MM.1S (cell line): ENCODE results near the gene INPP4B.

ENCODE experiments used
- DNase-seq: peaks from one replicate; pipeline ENCODE4 v3.0.0-alpha.2; 2015
- H2AFZ ChIP-seq: fragments of 300-600 bp; sonication (generic); 2 replicates; pipeline ENCODE4 v1.6.0; 2016; ENCODE audit warnings: antibody characterized with exemption, low read length
- H3F3A ChIP-seq: fragments of 300-600 bp; sonication (generic); 2 replicates; pipeline ENCODE4 v1.6.1; 2016; ENCODE audit warnings: mild to moderate bottlenecking, antibody characterized with exemption, low read length, moderate library complexity, mixed read lengths; ENCODE audit not compliant: insufficient read depth
- H3K27ac ChIP-seq: fragments of 300-600 bp; sonication (generic); 2 replicates; pipeline ENCODE4 v1.5.1; 2016; ENCODE audit warnings: mild to moderate bottlenecking, low read length
- H3K27me3 ChIP-seq: fragments of 300-600 bp; sonication (generic); replicated peaks from 2 replicates; pipeline ENCODE4 v1.6.0; 2016; ENCODE audit warnings: low read length; ENCODE audit not compliant: insufficient read depth
- H3K36me3 ChIP-seq: fragments of 300-600 bp; sonication (generic); replicated peaks from 2 replicates; pipeline ENCODE4 v1.6.1; 2016; ENCODE audit warnings: mild to moderate bottlenecking, low read length, mixed read lengths; ENCODE audit not compliant: insufficient read depth
- H3K4me1 ChIP-seq: fragments of 300-600 bp; sonication (generic); 2 replicates; pipeline ENCODE4 v1.6.1; 2016; ENCODE audit warnings: low read length, mixed read lengths
- H3K4me2 ChIP-seq: fragments of 300-600 bp; sonication (generic); 2 replicates; pipeline ENCODE4 v1.6.0; 2016; ENCODE audit warnings: low read depth, low read length
- H3K4me3 ChIP-seq: fragments of 300-600 bp; sonication (generic); 2 replicates; pipeline ENCODE4 v1.5.1; 2016; ENCODE audit warnings: low read length, mixed read lengths
- H3K79me2 ChIP-seq: fragments of 300-600 bp; sonication (generic); 2 replicates; pipeline ENCODE4 v1.6.1; 2016; ENCODE audit warnings: mixed run types, low read length, mixed read lengths
- H3K9ac ChIP-seq: fragments of 300-600 bp; sonication (generic); 2 replicates; pipeline ENCODE4 v1.6.1; 2016; ENCODE audit warnings: low read length, mixed read lengths
- H3K9me2 ChIP-seq: fragments of 300-600 bp; sonication (generic); replicated peaks from 2 replicates; pipeline ENCODE4 v1.6.1; 2016; ENCODE audit warnings: mild to moderate bottlenecking, low read length, mixed read lengths; ENCODE audit not compliant: insufficient read depth
- H3K9me3 ChIP-seq: fragments of 300-600 bp; sonication (generic); replicated peaks from 2 replicates; pipeline ENCODE4 v1.6.1; 2016; ENCODE audit warnings: mild to moderate bottlenecking, low read length, mixed read lengths; ENCODE audit not compliant: insufficient read depth
- H4K20me1 ChIP-seq: fragments of 300-600 bp; sonication (generic); 2 replicates; pipeline ENCODE4 v1.6.1; 2016; ENCODE audit warnings: mild to moderate bottlenecking, low read length, moderate library complexity, mixed read lengths; ENCODE audit not compliant: insufficient read depth
- CTCF ChIP-seq: fragments of 300-600 bp; sonication (generic); IDR thresholded peaks from 2 replicates; pipeline ENCODE4 v1.5.1; 2016; ENCODE audit warnings: antibody characterized with exemption, low read length, mixed read lengths
- EZH2 ChIP-seq: fragments of 300-600 bp; sonication (generic); optimal IDR thresholded peaks from 2 replicates; pipeline ENCODE3; 2017; ENCODE audit warnings: low read depth, mild to moderate bottlenecking, antibody characterized with exemption, low read length, mixed read lengths
- EZH2phosphoT487 ChIP-seq: fragments of 300-600 bp; sonication (generic); IDR thresholded peaks from 2 replicates; pipeline ENCODE4 v1.6.1; 2018; ENCODE audit warnings: antibody characterized with exemption, low read length

The INPP4B gene

GRCh38 chr4:142065086-142065647 is 780.9 kb downstream of the INPP4B start:
- Histone ChIP-seq H3F3A (no peaks in the 10 kb centered on the region), H3K27ac (no peak overlapping the region), H4K20me1 (no peaks in the 10 kb centered on the region), H2AFZ (no peak overlapping the region), H3K4me1 (no peaks in the 10 kb centered on the region), H3K79me2 (no peaks in the 10 kb centered on the region), H3K27me3 (no peaks in the 10 kb centered on the region), H3K9me3 (no peaks in the 10 kb centered on the region), H3K4me2 (no peak overlapping the region), H3K9ac (no peak overlapping the region), H3K9me2 (no peaks in the 10 kb centered on the region), H3K36me3 (no peaks in the 10 kb centered on the region), H3K4me3 (no peak overlapping the region)
- no peak for TF ChIP-seq EZH2
- no peak for TF ChIP-seq EZH2phosphoT487
- no peak for TF ChIP-seq CTCF
- no peak for DNase-seq

- Histone ChIP-seq H2AFZ (no peak overlapping the region), H3K9me3 (no peaks in the 10 kb centered on the region), H3K27me3 (no peaks in the 10 kb centered on the region), H3K27ac (no peak overlapping the region), H3K9me2 (no peaks in the 10 kb centered on the region), H3K9ac (no peak overlapping the region), H3F3A (no peaks in the 10 kb centered on the region), H4K20me1 (no peaks in the 10 kb centered on the region), H3K79me2 (no peaks in the 10 kb centered on the region), H3K4me1 (no peaks in the 10 kb centered on the region), H3K4me3 (no peak overlapping the region), H3K4me2 (no peak overlapping the region), H3K36me3 (no peaks in the 10 kb centered on the region)
- TF ChIP-seq CTCF (no peak), EZH2 (no peak), EZH2phosphoT487 (no peak)
- no peak for DNase-seq
Observed at GRCh38 chr4:142064181-142064580, 781.9 kb downstream of the INPP4B start.

- H3K4me3 ChIP-seq, result no peak overlapping the region
- DNase-seq, result no peak
- no peaks in the 10 kb centered on the region for H3K9me2 ChIP-seq
Observed at GRCh38 chr4:142045996-142046395, 800.1 kb downstream of the INPP4B start.

More at GRCh38 chr4:142045996-142046395, 800.1 kb downstream of the INPP4B start:
- TF ChIP-seq EZH2, result no peak
- TF ChIP-seq CTCF, result no peak
- no peak for TF ChIP-seq EZH2phosphoT487
- Histone ChIP-seq H3K4me1 (no peaks in the 10 kb centered on the region), H4K20me1 (no peaks in the 10 kb centered on the region), H3F3A (no peaks in the 10 kb centered on the region), H3K36me3 (no peaks in the 10 kb centered on the region), H3K79me2 (no peaks in the 10 kb centered on the region), H2AFZ (no peak overlapping the region), H3K9me3 (no peaks in the 10 kb centered on the region), H3K27me3 (no peaks in the 10 kb centered on the region), H3K27ac (no peak overlapping the region), H3K9ac (no peak overlapping the region), H3K4me2 (no peak overlapping the region)
